Breast epithelium (tissue), 3 donors: Measurements from ENCODE around the gene SNX2.

Source experiments
- CTCF ChIP-seq, 3 donors: fragments of 450-650 bp; IDR thresholded peaks; one replicate each; pipeline ENCODE4 v1.5.1; 2016 to 2017; ENCODE audit warnings: antibody characterized with exemption in 3 of 3, mild to moderate bottlenecking in 3 of 3, moderate library complexity in 3 of 3
- POLR2A ChIP-seq: fragments of 450-650 bp; IDR thresholded peaks from one replicate; pipeline ENCODE4 v1.6.1; 2016; ENCODE audit warnings: antibody characterized with exemption, mild to moderate bottlenecking, moderate library complexity

- TF ChIP-seq POLR2A (no peak), CTCF (IDR thresholded peaks at IDR 0.05) (no peak)
Observed at GRCh38 chr5:122745597-122745996, 29.3 kb upstream of the SNX2 start.
